HepG2 (cell line): Measurements from ENCODE around the gene WDR83. TPM values are rescaled to one million over a fixed set of nuclear protein-coding genes. Genes with fewer than 3 reads are reported as not detected.

Source experiments
- CCAR2 ChIP-seq: fragments of 200-400 bp; formaldehyde crosslinking; optimal IDR thresholded peaks from 2 replicates; pipeline ENCODE3; 2018; ENCODE audit warnings: low read depth, mild to moderate bottlenecking, low read length, moderate library complexity
- FOSL2 ChIP-seq: sonication (generic); formaldehyde crosslinking; IDR thresholded peaks from 2 replicates; pipeline ENCODE4 v1.4.0; 2020; ENCODE audit warnings: missing genetic modification reagents
- IRF2 ChIP-seq: IDR thresholded peaks from 2 replicates; pipeline ENCODE4 v1.6.1; 2018; ENCODE audit warnings: missing genetic modification reagents, missing compliant biosample characterization
- MTA3 ChIP-seq: sonication (generic); formaldehyde crosslinking; IDR thresholded peaks from 2 replicates; pipeline ENCODE4 v1.4.0; 2020; ENCODE audit warnings: missing genetic modification reagents
- RELA ChIP-seq: sonication (generic); formaldehyde crosslinking; IDR thresholded peaks from 2 replicates; pipeline ENCODE4 v1.4.0; 2020; ENCODE audit warnings: missing genetic modification reagents
- SP140L ChIP-seq: sonication (generic); formaldehyde crosslinking; IDR thresholded peaks from 2 replicates; pipeline ENCODE4 v1.4.0; 2020; ENCODE audit warnings: missing genetic modification reagents, borderline replicate concordance
- SPEN ChIP-seq: sonication (generic); formaldehyde crosslinking; IDR thresholded peaks from 2 replicates; pipeline ENCODE4 v1.5.1; 2020; ENCODE audit warnings: low read depth, mild to moderate bottlenecking, missing genetic modification reagents
- TARDBP ChIP-seq: sonication (generic); formaldehyde crosslinking; IDR thresholded peaks from 2 replicates; pipeline ENCODE4 v1.8.0; 2022; ENCODE audit warnings: mild to moderate bottlenecking, missing genetic modification reagents
- ZNF335 ChIP-seq: sonication (generic); formaldehyde crosslinking; IDR thresholded peaks from 2 replicates; pipeline ENCODE4 v1.4.0; 2020; ENCODE audit warnings: missing genetic modification reagents
- ZNF543 ChIP-seq: sonication (generic); formaldehyde crosslinking; IDR thresholded peaks from 2 replicates; pipeline ENCODE4 v1.4.0; 2020; ENCODE audit warnings: mild to moderate bottlenecking, missing genetic modification reagents
- ZNF605 ChIP-seq: sonication (generic); formaldehyde crosslinking; IDR thresholded peaks from 2 replicates; pipeline ENCODE4 v1.8.0; 2022; ENCODE audit warnings: mild to moderate bottlenecking, missing genetic modification reagents
- ZNF709 ChIP-seq: sonication (generic); formaldehyde crosslinking; IDR thresholded peaks from 2 replicates; pipeline ENCODE4 v1.5.0; 2020; ENCODE audit warnings: mild to moderate bottlenecking, missing genetic modification reagents
- ZNF749 ChIP-seq: sonication (generic); formaldehyde crosslinking; IDR thresholded peaks from 2 replicates; pipeline ENCODE4 v1.8.0; 2022; ENCODE audit warnings: mild to moderate bottlenecking, missing genetic modification reagents, moderate library complexity, borderline replicate concordance
- ZNF841 ChIP-seq: sonication (generic); formaldehyde crosslinking; IDR thresholded peaks from 2 replicates; pipeline ENCODE4 v1.8.1; 2023; ENCODE audit warnings: missing genetic modification reagents, borderline replicate concordance
- ZNF879 ChIP-seq: sonication (generic); formaldehyde crosslinking; IDR thresholded peaks from 2 replicates; pipeline ENCODE4 v1.8.1; 2023; ENCODE audit warnings: missing genetic modification reagents
- polyA plus RNA-seq, 8 experiments: library from polyadenylated mRNA; depleted of rRNA in 3 of 8; stranded (reverse) in 7 of 8; unstranded in 1 of 8; fragments of >200 nt; fragmentation: Illumina TruSeq in 4 of 8; extraction: Trizol in 4 of 8; gene quantifications; 2 replicates each; pipeline versions ENCODE4 v1.2.1 to v1.2.3, GENCODE V29; 2011 to 2016; ENCODE audit warnings: low read depth in 4 of 8, missing spikeins in 1 of 8, mixed read lengths in 1 of 8; ENCODE audit not compliant: insufficient read depth in 1 of 8
- total RNA-seq, 5 experiments: library from RNA; depleted of rRNA; stranded (reverse); fragments of >200 nt; fragmentation: Illumina TruSeq; extraction: Trizol; gene quantifications; 2 replicates each; pipeline ENCODE4 v1.2.3, GENCODE V29; 2016; ENCODE audit warnings: low read depth in 1 of 5
- TF ChIP-seq, protein P1 (sequence below): sonication (generic); formaldehyde crosslinking; IDR thresholded peaks from 2 replicates; pipeline ENCODE4; 2020; ENCODE audit warnings: missing genetic modification reagents, mild to moderate bottlenecking, borderline replicate concordance
- TF ChIP-seq, protein P2 (sequence below), 2 experiments: fragments of 450-650 bp in 1 of 2; sonication (generic) in 1 of 2; formaldehyde crosslinking; IDR thresholded peaks; 2 replicates each; pipeline versions ENCODE4 v1.5.0 to v1.8.0; 2020 to 2022; ENCODE audit warnings: mild to moderate bottlenecking in 1 of 2, missing genetic modification reagents in 1 of 2
- TF ChIP-seq, protein P3 (sequence below): sonication (generic); formaldehyde crosslinking; IDR thresholded peaks from 2 replicates; pipeline ENCODE4 v1.8.1; 2023; ENCODE audit warnings: mild to moderate bottlenecking, missing genetic modification reagents
- TF ChIP-seq, protein P4 (sequence below): IDR thresholded peaks from 2 replicates; pipeline ENCODE4 v1.6.1; 2012; ENCODE audit warnings: inconsistent platforms
- TF ChIP-seq, protein P5 (sequence below): sonication (generic); formaldehyde crosslinking; IDR thresholded peaks from 2 replicates; pipeline ENCODE4 v1.8.1; 2022; ENCODE audit warnings: low read depth, mild to moderate bottlenecking, missing genetic modification reagents

WDR83 gene
- total and polyA plus RNA-seq, 2 of the 13 experiments (the other 11 are each of a cell fraction or from before 2014, with no cell fraction given) = 4.5 to 10.7 TPM

DNA sequence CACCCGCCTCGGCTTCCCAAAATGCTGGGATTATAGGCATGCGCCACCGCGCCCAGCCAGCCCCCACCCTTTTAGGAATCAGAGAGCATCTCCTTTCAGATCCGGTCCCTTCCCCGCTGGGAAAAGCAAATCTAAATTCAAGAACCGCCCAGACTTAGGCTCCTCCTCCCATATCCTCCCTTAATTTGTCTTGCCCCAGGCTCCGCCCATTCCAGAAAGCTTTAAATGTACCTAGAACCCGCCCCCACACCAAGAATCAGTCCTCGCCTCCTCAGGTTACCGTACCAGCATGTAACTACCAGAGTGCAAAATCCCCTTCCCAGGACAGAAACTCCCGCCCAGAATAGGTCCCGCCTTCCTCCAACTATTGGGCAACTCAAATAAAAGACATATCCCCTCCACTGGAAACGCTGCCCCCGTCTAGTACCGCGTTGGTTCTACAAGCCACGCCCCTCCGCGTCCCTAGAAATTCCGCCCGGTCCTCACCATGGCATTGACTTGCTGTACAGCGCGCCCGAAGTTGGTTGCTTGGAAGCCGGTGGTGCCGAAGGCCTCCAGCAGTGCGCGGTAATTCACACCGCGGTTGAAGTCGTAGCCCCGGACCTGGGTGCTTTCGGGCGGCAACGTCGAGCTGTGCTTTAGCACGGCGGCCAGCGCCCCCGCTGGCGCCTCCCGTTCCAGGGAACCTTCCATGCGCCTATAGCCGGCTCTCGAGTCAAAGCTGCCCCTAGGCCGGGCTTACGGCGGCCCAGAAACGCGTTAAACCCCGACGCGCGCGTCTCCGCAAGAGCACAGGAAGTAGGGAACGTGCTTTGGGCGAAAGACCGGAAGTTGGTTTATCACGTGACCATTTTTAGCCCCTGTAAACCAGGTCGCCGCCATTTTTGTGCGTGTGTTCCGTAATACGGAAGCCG lies 14.7 kb downstream of the WDR83 start, which contains the start of gene DHPS (continued):
- TF ChIP-seq, protein P1, sequence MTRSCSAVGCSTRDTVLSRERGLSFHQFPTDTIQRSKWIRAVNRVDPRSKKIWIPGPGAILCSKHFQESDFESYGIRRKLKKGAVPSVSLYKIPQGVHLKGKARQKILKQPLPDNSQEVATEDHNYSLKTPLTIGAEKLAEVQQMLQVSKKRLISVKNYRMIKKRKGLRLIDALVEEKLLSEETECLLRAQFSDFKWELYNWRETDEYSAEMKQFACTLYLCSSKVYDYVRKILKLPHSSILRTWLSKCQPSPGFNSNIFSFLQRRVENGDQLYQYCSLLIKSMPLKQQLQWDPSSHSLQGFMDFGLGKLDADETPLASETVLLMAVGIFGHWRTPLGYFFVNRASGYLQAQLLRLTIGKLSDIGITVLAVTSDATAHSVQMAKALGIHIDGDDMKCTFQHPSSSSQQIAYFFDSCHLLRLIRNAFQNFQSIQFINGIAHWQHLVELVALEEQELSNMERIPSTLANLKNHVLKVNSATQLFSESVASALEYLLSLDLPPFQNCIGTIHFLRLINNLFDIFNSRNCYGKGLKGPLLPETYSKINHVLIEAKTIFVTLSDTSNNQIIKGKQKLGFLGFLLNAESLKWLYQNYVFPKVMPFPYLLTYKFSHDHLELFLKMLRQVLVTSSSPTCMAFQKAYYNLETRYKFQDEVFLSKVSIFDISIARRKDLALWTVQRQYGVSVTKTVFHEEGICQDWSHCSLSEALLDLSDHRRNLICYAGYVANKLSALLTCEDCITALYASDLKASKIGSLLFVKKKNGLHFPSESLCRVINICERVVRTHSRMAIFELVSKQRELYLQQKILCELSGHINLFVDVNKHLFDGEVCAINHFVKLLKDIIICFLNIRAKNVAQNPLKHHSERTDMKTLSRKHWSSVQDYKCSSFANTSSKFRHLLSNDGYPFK (CRISPR knock-in tag) = peak; percentile 93
- 0 out of 2 replicates have a peak, but pooled peaks have one; percentile 53 for TF ChIP-seq ZNF709
- no peak for TF ChIP-seq ZNF335
- TF ChIP-seq, protein P2, sequence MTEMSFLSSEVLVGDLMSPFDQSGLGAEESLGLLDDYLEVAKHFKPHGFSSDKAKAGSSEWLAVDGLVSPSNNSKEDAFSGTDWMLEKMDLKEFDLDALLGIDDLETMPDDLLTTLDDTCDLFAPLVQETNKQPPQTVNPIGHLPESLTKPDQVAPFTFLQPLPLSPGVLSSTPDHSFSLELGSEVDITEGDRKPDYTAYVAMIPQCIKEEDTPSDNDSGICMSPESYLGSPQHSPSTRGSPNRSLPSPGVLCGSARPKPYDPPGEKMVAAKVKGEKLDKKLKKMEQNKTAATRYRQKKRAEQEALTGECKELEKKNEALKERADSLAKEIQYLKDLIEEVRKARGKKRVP (CRISPR knock-in tag; IDR thresholded peaks at IDR 0.05) = no peak; a peak in 2 of 4 replicates
- TF ChIP-seq, protein P3, sequence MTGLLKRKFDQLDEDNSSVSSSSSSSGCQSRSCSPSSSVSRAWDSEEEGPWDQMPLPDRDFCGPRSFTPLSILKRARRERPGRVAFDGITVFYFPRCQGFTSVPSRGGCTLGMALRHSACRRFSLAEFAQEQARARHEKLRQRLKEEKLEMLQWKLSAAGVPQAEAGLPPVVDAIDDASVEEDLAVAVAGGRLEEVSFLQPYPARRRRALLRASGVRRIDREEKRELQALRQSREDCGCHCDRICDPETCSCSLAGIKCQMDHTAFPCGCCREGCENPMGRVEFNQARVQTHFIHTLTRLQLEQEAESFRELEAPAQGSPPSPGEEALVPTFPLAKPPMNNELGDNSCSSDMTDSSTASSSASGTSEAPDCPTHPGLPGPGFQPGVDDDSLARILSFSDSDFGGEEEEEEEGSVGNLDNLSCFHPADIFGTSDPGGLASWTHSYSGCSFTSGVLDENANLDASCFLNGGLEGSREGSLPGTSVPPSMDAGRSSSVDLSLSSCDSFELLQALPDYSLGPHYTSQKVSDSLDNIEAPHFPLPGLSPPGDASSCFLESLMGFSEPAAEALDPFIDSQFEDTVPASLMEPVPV (CRISPR knock-in tag) = peak; percentile 70; the same call in 1 of the 2 replicates
- TF ChIP-seq SPEN = peak; percentile 70; the same call in 1 of the 2 replicates
- TF ChIP-seq IRF2 = peak; percentile 47
- 0 out of 2 replicates have a peak, but pooled peaks have one; percentile 16 for TF ChIP-seq TARDBP (CRISPR knock-in tag)
- no peak for TF ChIP-seq ZNF749
- peak; percentile 51; the same call in 1 of the 2 replicates for TF ChIP-seq ZNF605
- TF ChIP-seq, protein P4, sequence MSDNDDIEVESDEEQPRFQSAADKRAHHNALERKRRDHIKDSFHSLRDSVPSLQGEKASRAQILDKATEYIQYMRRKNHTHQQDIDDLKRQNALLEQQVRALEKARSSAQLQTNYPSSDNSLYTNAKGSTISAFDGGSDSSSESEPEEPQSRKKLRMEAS = peak; percentile 75
- TF ChIP-seq ZNF841 (CRISPR knock-in tag) = 0 out of 2 replicates have a peak, but pooled peaks have one; percentile 65
- TF ChIP-seq MTA3 (CRISPR knock-in tag) = no peak
- no peak for TF ChIP-seq RELA
- TF ChIP-seq ZNF879 (CRISPR knock-in tag) = no peak
- TF ChIP-seq CCAR2 = no peak
- 0 out of 2 replicates have a peak, but pooled peaks have one; percentile 57 for TF ChIP-seq ZNF543 (CRISPR knock-in tag)
- TF ChIP-seq, protein P5, sequence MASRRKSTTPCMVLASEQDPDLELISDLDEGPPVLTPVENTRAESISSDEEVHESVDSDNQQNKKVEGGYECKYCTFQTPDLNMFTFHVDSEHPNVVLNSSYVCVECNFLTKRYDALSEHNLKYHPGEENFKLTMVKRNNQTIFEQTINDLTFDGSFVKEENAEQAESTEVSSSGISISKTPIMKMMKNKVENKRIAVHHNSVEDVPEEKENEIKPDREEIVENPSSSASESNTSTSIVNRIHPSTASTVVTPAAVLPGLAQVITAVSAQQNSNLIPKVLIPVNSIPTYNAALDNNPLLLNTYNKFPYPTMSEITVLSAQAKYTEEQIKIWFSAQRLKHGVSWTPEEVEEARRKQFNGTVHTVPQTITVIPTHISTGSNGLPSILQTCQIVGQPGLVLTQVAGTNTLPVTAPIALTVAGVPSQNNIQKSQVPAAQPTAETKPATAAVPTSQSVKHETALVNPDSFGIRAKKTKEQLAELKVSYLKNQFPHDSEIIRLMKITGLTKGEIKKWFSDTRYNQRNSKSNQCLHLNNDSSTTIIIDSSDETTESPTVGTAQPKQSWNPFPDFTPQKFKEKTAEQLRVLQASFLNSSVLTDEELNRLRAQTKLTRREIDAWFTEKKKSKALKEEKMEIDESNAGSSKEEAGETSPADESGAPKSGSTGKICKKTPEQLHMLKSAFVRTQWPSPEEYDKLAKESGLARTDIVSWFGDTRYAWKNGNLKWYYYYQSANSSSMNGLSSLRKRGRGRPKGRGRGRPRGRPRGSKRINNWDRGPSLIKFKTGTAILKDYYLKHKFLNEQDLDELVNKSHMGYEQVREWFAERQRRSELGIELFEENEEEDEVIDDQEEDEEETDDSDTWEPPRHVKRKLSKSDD (CRISPR knock-in tag) = 0 out of 2 replicates have a peak, but pooled peaks have one; percentile 52
- no peak for TF ChIP-seq FOSL2 (CRISPR knock-in tag)
- no peak for TF ChIP-seq SP140L
